ENCODE results near the gene HAL. TPM values are rescaled to one million over a fixed set of nuclear protein-coding genes. Genes with fewer than 3 reads are reported as not detected.

HAL gene
- total and polyA plus RNA-seq, 10 of the 15 experiments (the other 5 are each of a cell fraction or from before 2014, with no cell fraction given) = 0.04 to 0.45 (median 0.13) TPM; not detected in 1

- ChIA-PET RAD21 (ENCODE audit: unreplicated experiment) (interaction anchor here (0.6 kb wide), 1 partner anchor 59 kb away, joined by 3 read pairs; no protein-coding TSS in a partner anchor), CTCF (no interaction called here), POLR2A (interaction anchor here (0.6 kb wide), 1 partner anchor 495 kb away, joined by 4 read pairs; no protein-coding TSS in a partner anchor), SMC1A (ENCODE audit: uncharacterized antibody, unreplicated experiment) (no interaction called here)
- H3K27me3 ChIP-seq (replicated peaks in 1 of 2; ENCODE audit: control insufficient read depth in 2 of 2, insufficient read depth in 2 of 2, low read length in 1 of 2) = no peaks in the 10 kb centered on the region; a peak in 1 of 4 replicates
- ATAC-seq (no peak), FAIRE-seq (no peak), DNase-seq (ENCODE audit: low read depth, low spot score) (no peak)
- no peak overlapping the region for H2AFZ ChIP-seq (ENCODE audit: control insufficient read depth, low read depth, low read length)
- H3K79me2 ChIP-seq (ENCODE audit: control insufficient read depth, insufficient read depth, low read length) = no peaks in the 10 kb centered on the region
- H4K20me1 ChIP-seq (ENCODE audit: control insufficient read depth, insufficient read depth) = no peaks in the 10 kb centered on the region
- intact Hi-C loops (cut with micrococcal nuclease; ENCODE audit: unreplicated experiment) = no loop called here
- no peak overlapping the region for H3K4me2 ChIP-seq (ENCODE audit: control insufficient read depth, insufficient read depth)
- no peak overlapping the region for H3K27ac ChIP-seq (ENCODE audit: control insufficient read depth, insufficient read depth)
- in situ Hi-C loops (cut with MboI) = no loop called here
- H3K9ac ChIP-seq (ENCODE audit: control insufficient read depth, insufficient read depth, low read length) = no peak overlapping the region
- no peaks in the 10 kb centered on the region for H3K36me3 ChIP-seq (ENCODE audit: control insufficient read depth in 2 of 2, insufficient read depth in 2 of 2, low read length in 1 of 2)
- TF ChIP-seq, protein P1, sequence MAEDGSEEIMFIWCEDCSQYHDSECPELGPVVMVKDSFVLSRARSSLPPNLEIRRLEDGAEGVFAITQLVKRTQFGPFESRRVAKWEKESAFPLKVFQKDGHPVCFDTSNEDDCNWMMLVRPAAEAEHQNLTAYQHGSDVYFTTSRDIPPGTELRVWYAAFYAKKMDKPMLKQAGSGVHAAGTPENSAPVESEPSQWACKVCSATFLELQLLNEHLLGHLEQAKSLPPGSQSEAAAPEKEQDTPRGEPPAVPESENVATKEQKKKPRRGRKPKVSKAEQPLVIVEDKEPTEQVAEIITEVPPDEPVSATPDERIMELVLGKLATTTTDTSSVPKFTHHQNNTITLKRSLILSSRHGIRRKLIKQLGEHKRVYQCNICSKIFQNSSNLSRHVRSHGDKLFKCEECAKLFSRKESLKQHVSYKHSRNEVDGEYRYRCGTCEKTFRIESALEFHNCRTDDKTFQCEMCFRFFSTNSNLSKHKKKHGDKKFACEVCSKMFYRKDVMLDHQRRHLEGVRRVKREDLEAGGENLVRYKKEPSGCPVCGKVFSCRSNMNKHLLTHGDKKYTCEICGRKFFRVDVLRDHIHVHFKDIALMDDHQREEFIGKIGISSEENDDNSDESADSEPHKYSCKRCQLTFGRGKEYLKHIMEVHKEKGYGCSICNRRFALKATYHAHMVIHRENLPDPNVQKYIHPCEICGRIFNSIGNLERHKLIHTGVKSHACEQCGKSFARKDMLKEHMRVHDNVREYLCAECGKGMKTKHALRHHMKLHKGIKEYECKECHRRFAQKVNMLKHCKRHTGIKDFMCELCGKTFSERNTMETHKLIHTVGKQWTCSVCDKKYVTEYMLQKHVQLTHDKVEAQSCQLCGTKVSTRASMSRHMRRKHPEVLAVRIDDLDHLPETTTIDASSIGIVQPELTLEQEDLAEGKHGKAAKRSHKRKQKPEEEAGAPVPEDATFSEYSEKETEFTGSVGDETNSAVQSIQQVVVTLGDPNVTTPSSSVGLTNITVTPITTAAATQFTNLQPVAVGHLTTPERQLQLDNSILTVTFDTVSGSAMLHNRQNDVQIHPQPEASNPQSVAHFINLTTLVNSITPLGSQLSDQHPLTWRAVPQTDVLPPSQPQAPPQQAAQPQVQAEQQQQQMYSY (CRISPR knock-in tag; IDR thresholded peaks at IDR 0.05) = no peak
- TF ChIP-seq, protein P2, sequence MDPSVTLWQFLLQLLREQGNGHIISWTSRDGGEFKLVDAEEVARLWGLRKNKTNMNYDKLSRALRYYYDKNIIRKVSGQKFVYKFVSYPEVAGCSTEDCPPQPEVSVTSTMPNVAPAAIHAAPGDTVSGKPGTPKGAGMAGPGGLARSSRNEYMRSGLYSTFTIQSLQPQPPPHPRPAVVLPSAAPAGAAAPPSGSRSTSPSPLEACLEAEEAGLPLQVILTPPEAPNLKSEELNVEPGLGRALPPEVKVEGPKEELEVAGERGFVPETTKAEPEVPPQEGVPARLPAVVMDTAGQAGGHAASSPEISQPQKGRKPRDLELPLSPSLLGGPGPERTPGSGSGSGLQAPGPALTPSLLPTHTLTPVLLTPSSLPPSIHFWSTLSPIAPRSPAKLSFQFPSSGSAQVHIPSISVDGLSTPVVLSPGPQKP (IDR thresholded peaks at IDR 0.05; ENCODE audit: low read depth, low read length) = no peak
- no peak for TF ChIP-seq ZNF207 (IDR thresholded peaks at IDR 0.05; ENCODE audit: borderline replicate concordance)
- TF ChIP-seq MEF2B (IDR thresholded peaks at IDR 0.05; ENCODE audit: partially characterized antibody, poor library complexity, severe bottlenecking) = no peak
- no peak for TF ChIP-seq NRF1 (conservative IDR thresholded peaks at IDR 0.05; ENCODE audit: low read depth, low read length)
- TF ChIP-seq EZH2 (IDR thresholded peaks at IDR 0.05; ENCODE audit: borderline replicate concordance, control insufficient read depth, low read depth, low read length) = no peak
- TF ChIP-seq BCL11A (IDR thresholded peaks at IDR 0.05; ENCODE audit: low read depth, low read length) = no peak
- TF ChIP-seq MTA3 (IDR thresholded peaks at IDR 0.05; ENCODE audit: borderline replicate concordance, low read length) = no peak
- TF ChIP-seq, protein P3, sequence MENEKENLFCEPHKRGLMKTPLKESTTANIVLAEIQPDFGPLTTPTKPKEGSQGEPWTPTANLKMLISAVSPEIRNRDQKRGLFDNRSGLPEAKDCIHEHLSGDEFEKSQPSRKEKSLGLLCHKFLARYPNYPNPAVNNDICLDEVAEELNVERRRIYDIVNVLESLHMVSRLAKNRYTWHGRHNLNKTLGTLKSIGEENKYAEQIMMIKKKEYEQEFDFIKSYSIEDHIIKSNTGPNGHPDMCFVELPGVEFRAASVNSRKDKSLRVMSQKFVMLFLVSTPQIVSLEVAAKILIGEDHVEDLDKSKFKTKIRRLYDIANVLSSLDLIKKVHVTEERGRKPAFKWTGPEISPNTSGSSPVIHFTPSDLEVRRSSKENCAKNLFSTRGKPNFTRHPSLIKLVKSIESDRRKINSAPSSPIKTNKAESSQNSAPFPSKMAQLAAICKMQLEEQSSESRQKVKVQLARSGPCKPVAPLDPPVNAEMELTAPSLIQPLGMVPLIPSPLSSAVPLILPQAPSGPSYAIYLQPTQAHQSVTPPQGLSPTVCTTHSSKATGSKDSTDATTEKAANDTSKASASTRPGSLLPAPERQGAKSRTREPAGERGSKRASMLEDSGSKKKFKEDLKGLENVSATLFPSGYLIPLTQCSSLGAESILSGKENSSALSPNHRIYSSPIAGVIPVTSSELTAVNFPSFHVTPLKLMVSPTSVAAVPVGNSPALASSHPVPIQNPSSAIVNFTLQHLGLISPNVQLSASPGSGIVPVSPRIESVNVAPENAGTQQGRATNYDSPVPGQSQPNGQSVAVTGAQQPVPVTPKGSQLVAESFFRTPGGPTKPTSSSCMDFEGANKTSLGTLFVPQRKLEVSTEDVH (IDR thresholded peaks at IDR 0.05; ENCODE audit: low read depth, partially characterized antibody) = no peak
- no peak for TF ChIP-seq NBN (IDR thresholded peaks at IDR 0.05)
- no peak for TF ChIP-seq SREBF2 (IDR thresholded peaks at IDR 0.05; ENCODE audit: low read length)
- TF ChIP-seq NFYA (IDR thresholded peaks at IDR 0.05; ENCODE audit: borderline replicate concordance, low read depth, low read length) = no peak
- no peak for TF ChIP-seq MYC (IDR thresholded peaks at IDR 0.05; ENCODE audit: insufficient read depth, insufficient read length, insufficient replicate concordance, low read length, severe bottlenecking)
- TF ChIP-seq PAX5 (IDR thresholded peaks at IDR 0.05; ENCODE audit: borderline replicate concordance, low read depth, low read length) = no peak
- TF ChIP-seq STAT1 (conservative IDR thresholded peaks at IDR 0.05) = no peak
- TF ChIP-seq CBFB (IDR thresholded peaks at IDR 0.05; ENCODE audit: low read depth) = no peak
- no peak for TF ChIP-seq FOS (IDR thresholded peaks at IDR 0.05; ENCODE audit: borderline replicate concordance, extremely low read depth, insufficient read length)
- H3K4me1 ChIP-seq (ENCODE audit: control insufficient read depth, insufficient read depth, low read length) = no peaks in the 10 kb centered on the region
- no peak overlapping the region for H3K4me3 ChIP-seq
- 40% methylated on average over 11 of the region's 11 CpGs for WGBS (ENCODE audit: insufficient coverage, insufficient replicate concordance, low lambda C conversion rate, missing lambda C conversion rate)
- no TSS peak for BruUV-seq (replicated peaks)
- no peaks in the 10 kb centered on the region for H3K9me3 ChIP-seq (replicated peaks; ENCODE audit: control insufficient read depth, insufficient read depth, low read length)
Observed at GRCh38 chr12:95977764-95978305, 18.3 kb downstream of the HAL start.

All from GM12878 (cell line).